ENCODE data around the gene TRIM56.
"Not testable (repeated sequence)": the region's sequence is repeated elsewhere in the genome, so short reads cannot be mapped to it uniquely, and the experiment has no call there.

Gene TRIM56

DNA sequence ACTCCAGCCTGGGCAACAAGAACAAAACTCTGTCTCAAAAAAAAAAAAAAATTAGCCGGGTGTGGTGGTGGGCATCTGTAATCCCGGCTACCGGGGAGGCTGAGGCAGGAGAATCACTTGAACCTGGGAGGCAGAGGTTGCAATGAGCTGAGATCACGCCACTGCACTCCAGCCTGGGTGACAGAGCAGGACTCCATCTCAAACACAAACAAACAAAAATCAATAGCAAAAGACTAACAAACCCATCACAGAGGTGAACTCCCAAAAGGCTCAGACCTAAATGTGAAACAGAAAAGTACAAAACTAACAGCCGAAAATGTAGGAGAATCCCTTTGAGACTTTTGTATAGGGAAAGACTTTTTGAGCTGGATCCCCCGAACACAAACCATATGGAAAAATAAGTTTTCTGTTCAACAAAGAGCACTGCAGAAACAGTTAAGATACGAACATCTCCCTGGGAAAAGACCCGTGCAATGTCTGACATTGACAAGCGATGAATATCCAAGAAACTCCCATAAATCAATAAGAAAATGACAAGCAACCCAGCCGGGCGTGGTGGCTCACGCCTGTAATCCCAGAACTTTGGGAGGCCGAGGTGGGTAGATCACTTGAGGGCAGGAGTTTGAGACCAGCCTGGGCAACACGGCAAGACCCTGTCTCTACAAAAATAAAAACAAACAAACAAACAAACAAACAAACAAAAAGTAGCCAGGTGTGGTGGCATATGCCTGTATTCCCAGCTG lies 13.7 kb upstream of the TRIM56 start:
- H3K4me3 ChIP-seq (ENCODE audit: low read length); H3K4me1 ChIP-seq (ENCODE audit: insufficient read depth, low read length); H3K9ac ChIP-seq (ENCODE audit: low read depth, low read length); H3K36me3 ChIP-seq (ENCODE audit: insufficient read depth, low read depth, low read length); H3K9me3 ChIP-seq (ENCODE audit: insufficient read depth, low read depth, low read length); H3K27me3 ChIP-seq (ENCODE audit: insufficient read depth, low read length); H3K27ac ChIP-seq (ENCODE audit: low read length): not testable (repeated sequence)

DNA sequence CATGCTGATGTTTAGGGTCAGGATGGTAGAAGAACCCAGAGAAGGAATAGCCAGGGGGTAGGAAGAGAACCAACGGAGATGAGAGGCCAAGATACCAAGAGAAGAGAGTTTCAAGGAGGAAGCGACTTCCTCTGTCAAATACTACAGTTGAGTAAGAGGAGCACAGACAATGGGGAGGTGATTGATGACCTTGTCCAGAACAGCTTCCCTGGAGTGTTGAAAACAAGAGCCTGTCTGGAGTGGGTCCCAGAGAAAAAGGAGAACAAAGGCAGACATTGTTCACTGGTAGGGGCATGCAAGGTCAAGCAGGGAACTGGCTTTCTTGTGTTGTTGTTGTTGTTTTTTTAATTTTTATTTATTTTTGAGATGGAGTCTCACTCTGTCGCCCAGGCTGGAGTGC lies 9.6 kb upstream of the TRIM56 start:
- no peaks in the 10 kb centered on the region for H3K9me3 ChIP-seq (ENCODE audit: insufficient read depth, low read depth, low read length)
- H3K4me1 ChIP-seq (ENCODE audit: insufficient read depth, low read length) = no peaks in the 10 kb centered on the region
- H3K9ac ChIP-seq (ENCODE audit: low read depth, low read length) = no peak overlapping the region
- H3K27me3 ChIP-seq (ENCODE audit: insufficient read depth, low read length) = no peaks in the 10 kb centered on the region
- H3K4me3 ChIP-seq (ENCODE audit: low read length) = no peak overlapping the region
- H3K27ac ChIP-seq (ENCODE audit: low read length) = no peak overlapping the region
- no peaks in the 10 kb centered on the region for H3K36me3 ChIP-seq (ENCODE audit: insufficient read depth, low read depth, low read length)

DNA sequence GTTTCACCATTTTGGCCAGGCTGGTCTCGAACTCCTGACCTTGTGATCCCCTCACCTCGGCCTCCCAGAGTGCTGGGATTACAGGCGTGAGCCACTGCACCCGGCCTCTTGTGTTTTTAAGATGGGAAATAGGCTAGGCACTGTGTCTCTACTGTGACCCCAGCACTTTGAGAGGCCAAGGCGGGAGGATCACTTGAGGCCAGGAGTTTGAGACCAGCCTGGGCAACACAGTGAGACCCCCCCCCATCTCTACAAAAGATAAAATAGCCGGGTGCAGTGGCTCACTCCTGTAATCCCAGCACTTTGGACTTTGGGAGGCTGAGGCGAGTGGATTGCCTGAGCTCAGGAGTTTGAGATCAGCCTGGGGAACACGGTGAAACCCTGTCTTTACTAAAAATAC lies 9.1 kb upstream of the TRIM56 start:
- not testable (repeated sequence) for H3K27me3 ChIP-seq (ENCODE audit: insufficient read depth, low read length); H3K4me3 ChIP-seq (ENCODE audit: low read length); H3K27ac ChIP-seq (ENCODE audit: low read length); H3K9ac ChIP-seq (ENCODE audit: low read depth, low read length); H3K36me3 ChIP-seq (ENCODE audit: insufficient read depth, low read depth, low read length); H3K9me3 ChIP-seq (ENCODE audit: insufficient read depth, low read depth, low read length); H3K4me1 ChIP-seq (ENCODE audit: insufficient read depth, low read length)

DNA sequence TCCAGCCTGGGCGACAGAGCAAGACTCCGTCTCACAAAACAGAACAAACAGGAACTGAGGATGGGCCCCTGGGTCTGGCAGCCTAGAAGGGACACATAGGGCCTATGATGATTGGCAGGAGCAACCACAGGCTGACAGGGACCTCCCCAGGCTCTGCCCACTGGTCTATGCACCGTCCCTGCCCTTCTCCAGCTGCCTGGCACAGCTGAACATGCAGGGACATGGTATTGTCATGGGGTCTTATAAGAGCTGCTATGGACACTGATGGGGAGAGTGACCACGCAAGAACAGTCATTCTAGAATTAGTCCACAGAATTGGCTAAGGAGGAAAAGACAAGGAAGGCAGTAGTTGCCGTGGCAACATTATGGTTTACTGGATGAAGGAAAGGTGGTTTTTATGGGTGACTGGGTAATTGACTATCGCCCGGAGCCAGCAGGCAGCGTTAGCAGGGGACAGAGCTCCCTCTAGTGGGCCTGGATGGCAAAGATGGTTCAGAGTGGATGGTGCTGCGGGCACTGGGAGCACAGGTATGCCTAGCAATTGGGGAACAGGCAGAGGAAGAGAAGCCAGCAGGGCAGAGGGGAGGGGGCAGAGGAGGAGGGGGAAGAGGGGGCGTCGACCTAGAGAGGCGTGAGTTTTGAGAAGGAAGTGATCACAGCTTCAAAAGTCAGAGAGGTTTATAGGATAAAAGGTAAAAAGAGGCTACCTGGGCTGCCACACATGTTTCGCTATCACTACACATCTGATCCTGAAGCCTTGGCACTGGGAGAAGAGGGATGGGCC lies 7.8 kb upstream of the TRIM56 start:
- Histone ChIP-seq H3K27ac (ENCODE audit: low read length) (no peak overlapping the region), H3K36me3 (ENCODE audit: insufficient read depth, low read depth, low read length) (no peaks in the 10 kb centered on the region), H3K27me3 (ENCODE audit: insufficient read depth, low read length) (no peaks in the 10 kb centered on the region), H3K4me1 (ENCODE audit: insufficient read depth, low read length) (no peaks in the 10 kb centered on the region), H3K9ac (ENCODE audit: low read depth, low read length) (no peak overlapping the region), H3K9me3 (ENCODE audit: insufficient read depth, low read depth, low read length) (no peaks in the 10 kb centered on the region), H3K4me3 (ENCODE audit: low read length) (no peak overlapping the region)

DNA sequence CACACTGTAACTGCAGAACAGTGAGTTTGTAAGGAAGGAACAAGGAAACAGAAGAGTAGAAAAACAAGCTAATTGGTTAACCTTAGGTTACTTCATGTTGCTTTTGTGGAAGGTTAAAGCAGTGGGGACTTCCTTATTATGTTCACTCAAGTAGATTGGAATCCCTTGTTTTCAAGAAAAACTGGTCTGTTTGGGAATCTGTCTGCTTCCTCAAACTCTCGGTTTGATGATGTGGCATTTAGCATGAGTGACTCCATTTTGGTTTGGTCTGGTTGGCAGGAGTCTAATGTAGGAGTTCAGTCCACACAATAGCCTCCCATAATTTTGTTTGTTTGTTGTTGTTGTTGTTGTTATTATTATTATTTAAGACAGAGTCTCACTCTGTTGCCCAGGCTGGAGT lies 3.8 kb upstream of the TRIM56 start:
- H3K4me1 ChIP-seq (ENCODE audit: insufficient read depth, low read length) = peaks cover 7% of the 10 kb centered on the region
- no peak overlapping the region for H3K9ac ChIP-seq (ENCODE audit: low read depth, low read length)
- no peak overlapping the region for H3K4me3 ChIP-seq (ENCODE audit: low read length)
- no peaks in the 10 kb centered on the region for H3K27me3 ChIP-seq (ENCODE audit: insufficient read depth, low read length)
- H3K27ac ChIP-seq (ENCODE audit: low read length) = no peak overlapping the region
- no peaks in the 10 kb centered on the region for H3K36me3 ChIP-seq (ENCODE audit: insufficient read depth, low read depth, low read length)
- H3K9me3 ChIP-seq (ENCODE audit: insufficient read depth, low read depth, low read length) = no peaks in the 10 kb centered on the region

DNA sequence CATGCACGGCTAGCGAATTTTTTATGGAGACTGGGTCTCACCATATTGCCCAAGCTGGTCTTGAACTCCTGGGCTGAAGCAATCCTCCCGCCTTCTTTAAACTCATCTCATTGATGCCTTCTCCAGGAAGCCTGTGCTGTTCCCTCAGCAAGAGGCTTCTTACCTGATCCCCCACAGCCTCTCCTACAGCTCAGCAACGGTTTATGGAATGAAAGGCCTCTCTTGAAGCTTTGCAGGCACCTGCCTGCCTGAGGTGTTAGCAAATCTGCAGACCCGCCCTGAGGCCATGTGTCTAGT lies 468 bp upstream of the TRIM56 start:
- H3K9me3 ChIP-seq (ENCODE audit: insufficient read depth, low read depth, low read length) = no peaks in the 10 kb centered on the region
- H3K4me1 ChIP-seq (ENCODE audit: insufficient read depth, low read length) = peaks cover 7% of the 10 kb centered on the region
- H3K27me3 ChIP-seq (ENCODE audit: insufficient read depth, low read length) = no peaks in the 10 kb centered on the region
- H3K4me3 ChIP-seq (ENCODE audit: low read length) = peak overlapping the region; percentile 92
- peaks cover 3% of the 10 kb centered on the region; the same call in 1 of the 2 replicates for H3K36me3 ChIP-seq (ENCODE audit: insufficient read depth, low read depth, low read length)
- peak overlapping the region; percentile 78; the same call in 1 of the 2 replicates for H3K9ac ChIP-seq (ENCODE audit: low read depth, low read length)
- H3K27ac ChIP-seq (ENCODE audit: low read length) = no peak overlapping the region

DNA sequence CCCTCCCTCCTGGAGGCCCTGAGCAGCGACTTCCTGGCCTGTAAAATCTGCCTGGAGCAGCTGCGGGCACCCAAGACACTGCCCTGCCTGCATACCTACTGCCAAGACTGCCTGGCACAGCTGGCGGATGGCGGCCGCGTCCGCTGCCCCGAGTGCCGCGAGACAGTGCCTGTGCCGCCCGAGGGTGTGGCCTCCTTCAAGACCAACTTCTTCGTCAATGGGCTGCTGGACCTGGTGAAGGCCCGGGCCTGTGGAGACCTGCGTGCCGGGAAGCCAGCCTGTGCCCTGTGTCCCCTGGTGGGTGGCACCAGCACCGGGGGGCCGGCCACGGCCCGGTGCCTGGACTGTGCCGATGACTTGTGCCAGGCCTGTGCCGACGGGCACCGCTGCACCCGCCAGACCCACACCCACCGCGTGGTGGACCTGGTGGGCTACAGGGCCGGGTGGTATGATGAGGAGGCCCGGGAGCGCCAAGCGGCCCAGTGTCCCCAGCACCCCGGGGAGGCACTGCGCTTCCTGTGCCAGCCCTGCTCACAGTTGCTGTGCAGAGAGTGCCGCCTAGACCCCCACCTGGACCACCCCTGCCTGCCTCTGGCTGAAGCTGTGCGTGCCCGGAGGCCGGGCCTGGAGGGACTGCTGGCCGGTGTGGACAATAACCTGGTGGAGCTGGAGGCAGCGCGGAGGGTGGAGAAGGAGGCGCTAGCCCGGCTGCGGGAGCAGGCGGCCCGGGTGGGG lies 2.2 kb downstream of the TRIM56 start:
- Histone ChIP-seq H3K27ac (ENCODE audit: low read length) (no peak overlapping the region), H3K9ac (ENCODE audit: low read depth, low read length) (no peak overlapping the region), H3K4me3 (ENCODE audit: low read length) (no peak overlapping the region), H3K4me1 (ENCODE audit: insufficient read depth, low read length) (peaks cover 7% of the 10 kb centered on the region), H3K9me3 (ENCODE audit: insufficient read depth, low read depth, low read length) (no peaks in the 10 kb centered on the region), H3K36me3 (ENCODE audit: insufficient read depth, low read depth, low read length) (peaks cover 3% of the 10 kb centered on the region; the same call in 1 of the 2 replicates), H3K27me3 (ENCODE audit: insufficient read depth, low read length) (no peaks in the 10 kb centered on the region)

DNA sequence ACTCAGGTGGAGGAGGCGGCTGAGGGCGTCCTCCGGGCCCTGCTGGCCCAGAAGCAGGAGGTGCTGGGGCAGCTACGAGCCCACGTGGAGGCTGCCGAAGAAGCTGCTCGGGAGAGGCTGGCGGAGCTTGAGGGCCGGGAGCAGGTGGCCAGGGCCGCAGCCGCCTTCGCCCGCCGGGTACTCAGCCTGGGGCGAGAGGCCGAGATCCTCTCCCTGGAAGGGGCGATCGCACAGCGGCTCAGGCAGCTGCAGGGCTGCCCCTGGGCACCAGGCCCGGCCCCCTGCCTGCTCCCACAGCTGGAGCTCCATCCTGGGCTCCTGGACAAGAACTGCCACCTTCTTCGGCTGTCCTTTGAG lies 2.8 kb downstream of the TRIM56 start:
- Histone ChIP-seq H3K27me3 (ENCODE audit: insufficient read depth, low read length) (no peaks in the 10 kb centered on the region), H3K9ac (ENCODE audit: low read depth, low read length) (no peak overlapping the region), H3K9me3 (ENCODE audit: insufficient read depth, low read depth, low read length) (no peaks in the 10 kb centered on the region), H3K27ac (ENCODE audit: low read length) (no peak overlapping the region), H3K4me1 (ENCODE audit: insufficient read depth, low read length) (peaks cover 7% of the 10 kb centered on the region), H3K4me3 (ENCODE audit: low read length) (no peak overlapping the region), H3K36me3 (ENCODE audit: insufficient read depth, low read depth, low read length) (peaks cover 3% of the 10 kb centered on the region; the same call in 1 of the 2 replicates)

DNA sequence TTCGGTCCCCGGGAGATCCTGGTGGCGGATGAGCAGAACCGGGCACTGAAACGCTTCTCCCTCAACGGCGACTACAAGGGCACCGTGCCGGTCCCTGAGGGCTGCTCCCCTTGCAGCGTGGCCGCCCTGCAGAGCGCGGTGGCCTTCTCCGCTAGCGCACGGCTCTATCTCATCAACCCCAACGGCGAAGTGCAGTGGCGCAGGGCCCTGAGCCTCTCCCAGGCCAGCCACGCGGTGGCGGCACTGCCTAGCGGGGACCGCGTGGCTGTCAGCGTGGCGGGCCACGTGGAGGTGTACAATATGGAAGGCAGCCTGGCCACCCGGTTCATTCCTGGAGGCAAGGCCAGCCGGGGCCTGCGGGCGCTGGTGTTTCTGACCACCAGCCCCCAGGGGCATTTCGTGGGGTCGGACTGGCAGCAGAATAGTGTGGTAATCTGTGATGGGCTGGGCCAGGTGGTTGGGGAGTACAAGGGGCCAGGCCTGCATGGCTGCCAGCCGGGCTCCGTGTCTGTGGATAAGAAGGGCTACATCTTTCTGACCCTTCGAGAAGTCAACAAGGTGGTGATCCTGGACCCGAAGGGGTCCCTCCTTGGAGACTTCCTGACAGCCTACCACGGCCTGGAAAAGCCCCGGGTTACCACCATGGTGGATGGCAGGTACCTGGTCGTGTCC lies 3.7 kb downstream of the TRIM56 start:
- Histone ChIP-seq H3K27ac (ENCODE audit: low read length) (no peak overlapping the region), H3K36me3 (ENCODE audit: insufficient read depth, low read depth, low read length) (peaks cover 3% of the 10 kb centered on the region; the same call in 1 of the 2 replicates), H3K9me3 (ENCODE audit: insufficient read depth, low read depth, low read length) (no peaks in the 10 kb centered on the region), H3K4me3 (ENCODE audit: low read length) (no peak overlapping the region), H3K27me3 (ENCODE audit: insufficient read depth, low read length) (no peaks in the 10 kb centered on the region), H3K9ac (ENCODE audit: low read depth, low read length) (no peak overlapping the region), H3K4me1 (ENCODE audit: insufficient read depth, low read length) (peaks cover 7% of the 10 kb centered on the region)

DNA sequence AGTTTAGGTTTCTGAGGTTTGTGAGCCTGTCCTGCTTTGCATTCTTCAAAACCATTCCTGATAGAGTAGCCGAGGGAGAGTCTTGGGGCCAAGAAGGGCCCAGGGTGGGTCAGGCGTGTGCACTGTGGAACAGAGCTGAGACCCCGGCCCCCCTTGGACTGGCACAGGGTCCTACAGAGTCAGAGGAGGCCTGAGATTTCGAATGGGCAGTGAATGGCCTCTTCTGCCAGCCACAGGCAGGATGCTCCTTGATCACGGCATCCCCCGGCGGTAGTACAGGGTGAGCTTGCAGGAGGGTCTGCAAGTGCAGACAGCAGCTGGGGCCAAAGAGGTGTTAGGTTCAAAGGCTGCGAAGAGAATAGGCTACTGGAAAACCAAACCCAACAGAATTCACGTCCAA lies 4.6 kb downstream of the TRIM56 start:
- Histone ChIP-seq H3K4me3 (ENCODE audit: low read length) (no peak overlapping the region), H3K36me3 (ENCODE audit: insufficient read depth, low read depth, low read length) (peaks cover 3% of the 10 kb centered on the region; the same call in 1 of the 2 replicates), H3K27ac (ENCODE audit: low read length) (no peak overlapping the region)

DNA sequence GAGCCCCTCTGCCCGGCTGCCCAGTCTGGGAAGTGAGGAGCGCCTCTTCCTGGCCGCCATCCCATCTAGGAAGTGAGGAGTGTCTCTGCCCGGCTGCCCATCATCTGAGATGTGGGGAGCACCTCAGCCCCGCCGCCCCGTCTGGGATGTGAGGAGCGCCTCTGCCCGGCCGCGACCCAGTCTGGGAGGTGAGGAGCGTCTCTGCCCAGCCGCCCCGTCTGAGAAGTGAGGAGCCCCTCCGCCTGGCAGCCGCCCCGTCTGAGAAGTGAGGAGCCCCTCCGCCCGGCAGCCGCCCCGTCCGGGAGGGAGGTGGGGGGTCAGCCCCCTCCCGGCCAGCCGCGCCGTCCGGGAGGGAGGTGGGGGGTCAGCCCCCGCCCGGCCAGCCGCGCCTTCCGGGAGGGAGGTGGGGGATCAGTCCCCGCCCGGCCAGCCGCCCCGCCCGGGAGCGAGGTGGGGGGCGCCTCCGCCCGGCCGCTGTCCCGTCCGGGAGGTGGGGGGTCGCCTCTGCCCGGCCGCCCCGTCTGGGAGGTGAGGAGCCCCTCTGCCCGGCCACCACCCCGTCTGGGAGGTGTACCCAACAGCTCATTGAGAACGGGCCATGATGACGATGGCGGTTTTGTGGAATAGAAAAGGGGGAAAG lies 7.1 kb downstream of the TRIM56 start:
- H3K27me3 ChIP-seq (ENCODE audit: insufficient read depth, low read length); H3K36me3 ChIP-seq (ENCODE audit: insufficient read depth, low read depth, low read length); H3K27ac ChIP-seq (ENCODE audit: low read length): not testable (repeated sequence)

More for the DNA sequence above, 4.6 kb downstream of the TRIM56 start:
- Histone ChIP-seq H3K9ac (ENCODE audit: low read depth, low read length) (no peak overlapping the region), H3K4me1 (ENCODE audit: insufficient read depth, low read length) (peaks cover 2% of the 10 kb centered on the region), H3K27me3 (ENCODE audit: insufficient read depth, low read length) (no peaks in the 10 kb centered on the region), H3K9me3 (ENCODE audit: insufficient read depth, low read depth, low read length) (no peaks in the 10 kb centered on the region)

More for the DNA sequence above, 7.1 kb downstream of the TRIM56 start:
- not testable (repeated sequence) for H3K4me3 ChIP-seq (ENCODE audit: low read length); H3K9ac ChIP-seq (ENCODE audit: low read depth, low read length); H3K9me3 ChIP-seq (ENCODE audit: insufficient read depth, low read depth, low read length); H3K4me1 ChIP-seq (ENCODE audit: insufficient read depth, low read length)

All from iPS-20b (cell line).